SKM-1 (cell line): Measurements from ENCODE around the gene DCXR.
A peak's percentile ranks its signal among the peaks of the same experiment; 100 is the strongest.

Source experiments
- DNase-seq: peaks from one replicate; lab custom pipeline; 2025; ENCODE audit not compliant: unreplicated experiment; lab: John Stamatoyannopoulos, UW

DCXR gene

GRCh38 chr17:82073446-82073845 is 35.9 kb upstream of the DCXR start:
- no peak for DNase-seq

DNA sequence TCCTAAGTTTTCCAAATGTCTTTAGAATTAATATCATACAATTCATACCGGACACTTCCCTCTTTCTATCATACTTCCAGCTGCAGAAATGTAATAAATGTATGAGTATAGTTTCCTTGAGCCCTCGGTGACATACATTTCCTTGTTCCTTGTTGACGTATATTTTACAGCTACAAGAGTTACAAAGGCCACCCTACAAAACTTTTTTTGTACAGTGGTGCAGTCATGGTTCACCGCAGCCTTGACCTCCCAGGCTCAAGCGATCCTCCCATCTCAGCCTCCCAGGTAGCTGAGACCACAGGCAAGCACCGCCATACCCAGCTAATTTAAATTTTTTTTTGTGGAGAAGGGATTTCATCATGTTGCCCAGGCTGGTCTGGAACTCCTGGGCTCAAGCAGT is 35.3 kb upstream of the DCXR start:
- DNase-seq: no peak

GRCh38 chr17:82070611-82071010 is 33.1 kb upstream of the DCXR start:
- DNase-seq: no peak

DNA sequence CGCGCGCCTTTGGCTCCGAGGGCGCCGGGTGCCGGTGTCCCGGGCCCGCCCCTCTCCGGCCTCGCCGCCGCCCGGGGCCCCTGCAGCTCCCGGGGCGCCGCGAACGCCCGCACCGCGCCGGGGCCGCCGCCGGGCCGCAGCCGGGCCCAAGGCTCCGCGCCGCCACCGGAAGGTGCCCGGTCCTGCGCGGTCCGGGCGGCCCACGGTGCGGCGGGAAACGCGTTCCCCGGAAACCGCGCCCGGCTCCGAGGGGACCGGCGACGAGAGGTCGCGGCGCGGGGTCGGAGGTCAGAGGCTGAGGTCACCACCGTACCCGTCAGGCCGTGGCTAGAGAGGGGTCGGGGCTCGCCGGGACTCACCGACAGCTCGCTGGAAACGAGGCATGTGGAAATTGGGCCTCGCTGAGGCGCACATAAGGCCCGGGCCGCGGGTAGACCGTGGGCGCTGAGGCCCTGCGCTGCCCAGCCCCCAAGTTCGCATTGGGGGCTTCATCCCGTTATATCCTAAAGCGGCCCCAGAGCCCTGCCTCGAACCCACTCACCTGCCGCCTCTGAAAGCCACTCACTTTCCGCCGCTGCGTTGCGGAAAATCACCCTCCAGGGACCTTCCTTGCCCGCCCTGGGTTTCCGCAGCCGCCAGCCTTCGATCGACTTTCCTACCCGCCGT is 28.3 kb upstream of the DCXR start, which contains the start of gene DUS1L:
Gene DUS1L (minus strand): TSS at position 167 of the 666 bp plus-strand sequence. CDS start 745 bp downstream, outside the sequence.
- peak; percentile 12 for DNase-seq

DNA sequence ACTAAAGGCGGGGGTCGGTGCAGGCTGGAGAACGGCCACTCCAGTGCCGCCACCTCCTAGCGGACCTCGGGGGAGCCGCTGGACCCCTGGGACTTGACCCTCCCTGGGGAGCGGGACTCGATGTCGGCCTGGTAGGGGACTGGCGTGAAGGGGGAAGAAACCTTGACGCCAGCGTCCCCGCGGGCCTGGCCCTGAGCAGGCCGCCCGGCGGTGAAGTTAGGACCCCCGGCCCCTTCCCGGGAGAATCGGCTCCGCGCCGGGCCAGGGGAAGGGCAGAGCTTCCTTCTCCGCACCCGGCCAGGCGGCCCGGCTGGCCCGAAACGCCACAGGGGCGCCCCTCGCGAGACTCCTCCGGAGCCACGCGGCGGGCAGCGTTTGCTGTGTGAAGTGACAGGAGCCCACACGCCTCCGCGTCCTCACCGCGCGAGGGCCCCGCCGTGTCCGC is 27.7 kb upstream of the DCXR start:
- no peak for DNase-seq

- no peak for DNase-seq
Observed at GRCh38 chr17:82064433-82065192, 27.1 kb upstream of the DCXR start.

- DNase-seq: no peak
Observed at GRCh38 chr17:82063424-82064415, 26.2 kb upstream of the DCXR start.

- DNase-seq: no peak
Observed at GRCh38 chr17:82062984-82063368, 25.5 kb upstream of the DCXR start.

GRCh38 chr17:82062076-82062983 is 24.8 kb upstream of the DCXR start:
- DNase-seq: no peak

- no peak for DNase-seq
Observed at GRCh38 chr17:82061047-82061925, 23.8 kb upstream of the DCXR start.

GRCh38 chr17:82060614-82061013 is 23.1 kb upstream of the DCXR start:
- no peak for DNase-seq

DNA sequence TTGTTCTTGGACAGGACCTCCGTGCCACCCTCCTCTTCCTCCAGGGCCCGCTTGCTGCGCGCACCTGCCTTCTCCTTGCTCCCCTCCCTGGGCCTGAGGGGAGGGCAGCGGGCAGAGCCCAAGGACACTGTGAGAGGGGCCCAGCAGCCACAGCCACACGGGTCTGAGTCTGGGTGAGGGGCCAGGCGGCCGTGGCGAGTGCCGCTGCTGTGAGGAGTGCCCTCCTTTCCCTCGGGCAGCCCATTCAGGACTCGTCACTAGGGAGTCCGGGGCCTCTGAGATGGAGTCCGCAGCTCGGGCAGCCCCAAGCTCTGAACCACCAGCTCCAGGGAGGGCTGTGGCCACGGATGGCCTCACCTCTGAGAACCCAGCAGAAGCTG is 22.5 kb upstream of the DCXR start:
- no peak for DNase-seq

GRCh38 chr17:82059272-82060000 is 21.9 kb upstream of the DCXR start:
- no peak for DNase-seq

GRCh38 chr17:82058855-82059249 is 21.4 kb upstream of the DCXR start:
- no peak for DNase-seq

DNA sequence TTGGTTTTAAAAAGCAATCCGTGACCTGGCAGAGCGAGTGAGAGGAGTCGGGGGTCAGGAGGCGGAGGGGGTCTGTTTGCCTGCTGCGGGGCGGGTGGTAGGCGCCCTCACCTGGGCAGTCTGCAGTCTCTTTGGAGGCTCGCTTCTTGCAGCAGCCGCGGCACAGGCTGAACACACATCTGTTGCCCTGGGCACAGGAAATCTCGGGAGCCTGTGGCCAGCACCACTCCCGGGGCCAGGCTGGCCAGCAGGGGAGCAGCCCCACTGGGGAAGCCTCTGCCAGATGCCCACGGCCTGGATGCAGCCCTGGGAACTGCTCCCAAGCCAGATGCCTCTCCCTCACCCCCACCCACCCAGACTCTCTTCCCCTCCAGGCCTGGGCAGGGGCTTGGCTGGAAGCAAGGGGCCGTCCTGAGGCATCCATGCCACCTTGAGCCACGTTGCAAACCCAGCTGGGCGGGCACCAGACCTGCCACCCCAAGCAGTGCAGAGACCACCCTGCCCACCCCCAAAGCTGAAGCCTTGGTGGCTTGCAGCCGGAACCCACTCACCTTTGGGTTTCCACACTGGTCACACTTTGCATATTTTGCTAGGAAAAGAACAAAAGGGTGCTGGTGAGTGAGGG is 20.8 kb upstream of the DCXR start:
- no peak for DNase-seq

- DNase-seq: no peak
Observed at GRCh38 chr17:82056729-82057621, 19.5 kb upstream of the DCXR start.
